HepG2 (cell line): ENCODE data around the gene CHCHD3. TPM values are rescaled to one million over a fixed set of nuclear protein-coding genes. Genes with fewer than 3 reads are reported as not detected.

Source experiments
- ATAC-seq: fragments of 200-7000 bp; cut with Tn5 transposase; 3 replicates; pipeline ENCODE4 v1.9.1; 2020; ENCODE audit warnings: mild to moderate bottlenecking, moderate library complexity
- BruUV-seq: library from RNA; stranded (reverse); fragments of 400-500 nt; replicated peaks from 2 replicates; lab custom pipeline; 2021; lab: Mats Ljungman, UMichigan
- CTCF ChIA-PET: fragments of 300-600 bp; formaldehyde crosslinking; extraction: SDS; loops from one replicate; lab custom pipeline; 2021; ENCODE audit warnings: low total read pairs, inconsistent platforms, low intra/inter-chr PET ratio; lab: Yijun Ruan, JAX
- POLR2A ChIA-PET: fragments of 350-600 bp; sonication (Branson Sonifier 250); formaldehyde crosslinking; loops from one replicate; lab custom pipeline; 2020; ENCODE audit warnings: antibody characterized with exemption, inconsistent platforms; lab: Yijun Ruan, JAX
- DNase-seq: peaks from one replicate; pipeline ENCODE4 v3.0.0-alpha.2; 2015; ENCODE audit warnings: low spot score
- FAIRE-seq: peaks from 3 replicates; lab custom pipeline; 2011; peaks lifted over from hg19 to GRCh38; lab: Jason Lieb, UNC
- H2AFZ ChIP-seq: one replicate; pipeline ENCODE4 v1.6.1; 2011; ENCODE audit warnings: low read length, inconsistent platforms
- H3K27ac ChIP-seq: fragments of 300-600 bp; 3 replicates; pipeline ENCODE4 v1.8.0; 2011; ENCODE audit warnings: mixed run types, mild to moderate bottlenecking, mixed read lengths, low read length, inconsistent platforms; ENCODE audit not compliant: insufficient read depth; ENCODE audit errors: extremely low read length
- H3K27me3 ChIP-seq, 2 experiments: fragments of 200-600 bp in 1 of 2; 2 replicates in 1 of 2; 3 replicates in 1 of 2; pipeline versions ENCODE4 v1.6.0 to v1.8.0; 2011; ENCODE audit warnings: low read length in 2 of 2, mild to moderate bottlenecking in 2 of 2, moderate library complexity in 2 of 2, inconsistent platforms in 1 of 2; ENCODE audit not compliant: insufficient read depth in 2 of 2, control insufficient read depth in 1 of 2
- H3K36me3 ChIP-seq, 2 experiments: fragments of 200-600 bp in 1 of 2; replicated peaks in 1 of 2; 2 replicates in 1 of 2; 3 replicates in 1 of 2; pipeline versions ENCODE4 v1.5.1 to v1.8.0; 2011; ENCODE audit warnings: low read length in 2 of 2, inconsistent platforms in 1 of 2; ENCODE audit not compliant: insufficient read depth in 2 of 2, control insufficient read depth in 1 of 2
- H3K4me1 ChIP-seq: 2 replicates; pipeline ENCODE4 v1.5.1; 2012; ENCODE audit warnings: low read length, inconsistent platforms; ENCODE audit not compliant: insufficient read depth
- H3K4me2 ChIP-seq: 2 replicates; pipeline ENCODE4 v1.6.0; 2011; ENCODE audit warnings: low read depth, low read length, inconsistent platforms
- H3K4me3 ChIP-seq, 3 experiments: fragments of 200-600 bp in 1 of 3; sonication (generic), shearing (Covaris generic) in 1 of 3; replicated peaks in 1 of 3; 2 replicates each; pipeline ENCODE4 v1.5.1; 2011 to 2016; ENCODE audit warnings: low read length in 3 of 3, inconsistent platforms in 2 of 3, low read depth in 2 of 3, mild to moderate bottlenecking in 2 of 3, control low read depth in 1 of 3, mixed read lengths in 1 of 3; ENCODE audit not compliant: insufficient read depth in 1 of 3
- H3K79me2 ChIP-seq: one replicate; pipeline ENCODE4 v1.6.1; 2011; ENCODE audit warnings: low read length, inconsistent platforms; ENCODE audit not compliant: insufficient read depth
- H3K9ac ChIP-seq: 2 replicates; pipeline ENCODE4 v1.6.0; 2011; ENCODE audit warnings: mild to moderate bottlenecking, low read depth, low read length, inconsistent platforms; ENCODE audit not compliant: insufficient read depth
- H3K9me3 ChIP-seq: 2 replicates; pipeline ENCODE4 v1.5.1; 2012; ENCODE audit warnings: mild to moderate bottlenecking, low read length
- H4K20me1 ChIP-seq: 2 replicates; pipeline ENCODE4 v1.6.0; 2011; ENCODE audit warnings: inconsistent platforms, mild to moderate bottlenecking, low read length, moderate library complexity; ENCODE audit not compliant: insufficient read depth
- EHMT2 ChIP-seq: fragments of 200-600 bp; sonication (generic); IDR thresholded peaks from 2 replicates; pipeline ENCODE4 v1.7.0; 2017; ENCODE audit warnings: antibody characterized with exemption, low read depth, low read length, borderline replicate concordance
- GATAD1 ChIP-seq: IDR thresholded peaks from 2 replicates; pipeline ENCODE4 v1.6.1; 2016; ENCODE audit warnings: missing genetic modification reagents, missing compliant biosample characterization
- ISX ChIP-seq: sonication (generic); formaldehyde crosslinking; conservative IDR thresholded peaks from 2 replicates; pipeline ENCODE4 v1.5.0; 2020; ENCODE audit warnings: missing genetic modification reagents
- MTF2 ChIP-seq: sonication (generic); formaldehyde crosslinking; IDR thresholded peaks from 2 replicates; pipeline ENCODE4 v1.5.0; 2020; ENCODE audit warnings: missing genetic modification reagents, borderline replicate concordance
- ZBTB4 ChIP-seq: sonication (generic); formaldehyde crosslinking; IDR thresholded peaks from 2 replicates; pipeline ENCODE4 v1.4.0; 2020; ENCODE audit warnings: missing genetic modification reagents, mild to moderate bottlenecking, borderline replicate concordance
- ZNF362 ChIP-seq: sonication (generic); formaldehyde crosslinking; IDR thresholded peaks from 2 replicates; pipeline ENCODE4 v1.4.0; 2020; ENCODE audit warnings: missing genetic modification reagents, mild to moderate bottlenecking, borderline replicate concordance
- ZNF512 ChIP-seq: sonication (generic); formaldehyde crosslinking; IDR thresholded peaks from 2 replicates; pipeline ENCODE4 v1.4.0; 2020; ENCODE audit warnings: mild to moderate bottlenecking, missing genetic modification reagents
- ZNF747 ChIP-seq: sonication (generic); formaldehyde crosslinking; IDR thresholded peaks from 2 replicates; pipeline ENCODE4 v1.8.1; 2023; ENCODE audit warnings: missing genetic modification reagents, mild to moderate bottlenecking, borderline replicate concordance
- ZNF891 ChIP-seq: sonication (generic); formaldehyde crosslinking; IDR thresholded peaks from 2 replicates; pipeline ENCODE4 v1.5.0; 2020; ENCODE audit warnings: mild to moderate bottlenecking, missing genetic modification reagents
- WGBS: methylation state at CpG from one replicate; pipeline ENCODE4 v1.1.6; 2017; ENCODE audit warnings: low lambda C conversion rate; 5-methylcytosine and 5-hydroxymethylcytosine counted together
- in situ Hi-C: cut with HindIII; loops from 2 replicates; pipeline ENCODE4 v1.10.0; 2017; ENCODE audit warnings: low pct_unique_long_range_greater_than_20kb; ENCODE audit not compliant: extremely low pct_ligation_motif_present
- intact Hi-C: fragments of 100-400 bp; cut with micrococcal nuclease; formaldehyde crosslinking; loops from one replicate; pipeline ENCODE4 v1.10.0; 2022; ENCODE audit not compliant: unreplicated experiment
- polyA plus RNA-seq, 8 experiments: library from polyadenylated mRNA; depleted of rRNA in 3 of 8; stranded (reverse) in 7 of 8; unstranded in 1 of 8; fragments of >200 nt; fragmentation: Illumina TruSeq in 4 of 8; extraction: Trizol in 4 of 8; gene quantifications; 2 replicates each; pipeline versions ENCODE4 v1.2.1 to v1.2.3, GENCODE V29; 2011 to 2016; ENCODE audit warnings: low read depth in 4 of 8, missing spikeins in 1 of 8, mixed read lengths in 1 of 8; ENCODE audit not compliant: insufficient read depth in 1 of 8
- total RNA-seq, 5 experiments: library from RNA; depleted of rRNA; stranded (reverse); fragments of >200 nt; fragmentation: Illumina TruSeq; extraction: Trizol; gene quantifications; 2 replicates each; pipeline ENCODE4 v1.2.3, GENCODE V29; 2016; ENCODE audit warnings: low read depth in 1 of 5
- TF ChIP-seq, protein P1 (sequence below): sonication (generic); formaldehyde crosslinking; IDR thresholded peaks from 2 replicates; pipeline ENCODE4 v1.8.1; 2022; ENCODE audit warnings: mild to moderate bottlenecking, missing genetic modification reagents

The CHCHD3 gene
- total and polyA plus RNA-seq, 2 of the 13 experiments (the other 11 are each of a cell fraction or from before 2014, with no cell fraction given): 32.7 to 86.8 TPM

DNA sequence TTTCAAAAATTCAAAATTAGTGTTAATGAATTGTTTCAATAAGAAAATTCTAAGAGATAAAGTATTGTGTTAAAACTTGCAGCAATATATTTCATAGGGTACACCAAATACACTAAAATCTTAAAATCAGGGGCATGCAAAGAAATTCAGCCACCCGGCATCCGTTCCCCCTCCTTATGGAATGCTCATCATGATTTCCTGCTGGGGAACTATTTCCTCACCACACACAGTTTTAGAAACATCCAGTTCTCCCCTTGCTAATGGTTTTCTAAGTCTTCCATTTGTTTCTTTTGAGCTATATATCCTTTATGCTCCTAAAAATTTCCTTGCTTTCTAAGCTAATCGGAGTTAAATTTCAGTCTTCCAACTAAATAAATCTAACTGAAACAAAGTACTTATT, 60.7 kb downstream of the CHCHD3 start:
- CTCF ChIA-PET: no interaction called here
- BruUV-seq: no TSS peak
- DNase-seq (no peak), FAIRE-seq (no peak)
- Histone ChIP-seq H3K27me3 (no peaks in the 10 kb centered on the region), H3K4me2 (no peak overlapping the region), H3K27ac (no peak overlapping the region), H3K9me3 (no peaks in the 10 kb centered on the region), H3K4me1 (no peaks in the 10 kb centered on the region), H4K20me1 (no peaks in the 10 kb centered on the region)
- 85% methylated on average over 3 of the region's 3 CpGs for WGBS
- no peak for TF ChIP-seq ZBTB4
- TF ChIP-seq, all 625 proteins: peak for 0
- Histone ChIP-seq H3K9ac (no peak overlapping the region), H3K36me3 (peaks cover 0 to 8% of the 10 kb centered on the region in 2 experiments; a peak in 2 of 5 replicates), H3K4me3 (no peak overlapping the region), H3K79me2 (no peaks in the 10 kb centered on the region), H2AFZ (no peak overlapping the region)
- ATAC-seq: no peak
- intact Hi-C loops (no loop called here), in situ Hi-C loops (no loop called here)
- POLR2A ChIA-PET: no interaction called here

GRCh38 chr7:133020496-133020895, 61.4 kb downstream of the CHCHD3 start:
- H3K9me3 ChIP-seq: no peaks in the 10 kb centered on the region
- peaks cover 0 to 8% of the 10 kb centered on the region in 2 experiments; a peak in 2 of 5 replicates for H3K36me3 ChIP-seq
- no peaks in the 10 kb centered on the region for H4K20me1 ChIP-seq
- CTCF ChIA-PET: no interaction called here
- H3K4me1 ChIP-seq: no peaks in the 10 kb centered on the region
- DNase-seq (no peak), FAIRE-seq (no peak), ATAC-seq (no peak)
- 97% methylated on average over 6 of the region's 6 CpGs for WGBS
- in situ Hi-C loops (no loop called here), intact Hi-C loops (no loop called here)
- H3K79me2 ChIP-seq: no peaks in the 10 kb centered on the region
- no peak overlapping the region for H3K4me3 ChIP-seq
- no peak overlapping the region for H3K9ac ChIP-seq
- BruUV-seq: no TSS peak
- no peak overlapping the region for H3K27ac ChIP-seq
- H3K27me3 ChIP-seq: no peaks in the 10 kb centered on the region
- POLR2A ChIA-PET: no interaction called here
- H2AFZ ChIP-seq: no peak overlapping the region
- no peak overlapping the region for H3K4me2 ChIP-seq
- TF ChIP-seq GATAD1 (CRISPR knock-in tag) (no peak), EHMT2 (no peak), ZNF512 (no peak), MTF2 (CRISPR knock-in tag) (no peak), ZNF747 (CRISPR knock-in tag) (no peak), ZNF362 (CRISPR knock-in tag) (no peak), ZNF891 (CRISPR knock-in tag) (no peak), ISX (CRISPR knock-in tag) (no peak)
- TF ChIP-seq, protein P1, sequence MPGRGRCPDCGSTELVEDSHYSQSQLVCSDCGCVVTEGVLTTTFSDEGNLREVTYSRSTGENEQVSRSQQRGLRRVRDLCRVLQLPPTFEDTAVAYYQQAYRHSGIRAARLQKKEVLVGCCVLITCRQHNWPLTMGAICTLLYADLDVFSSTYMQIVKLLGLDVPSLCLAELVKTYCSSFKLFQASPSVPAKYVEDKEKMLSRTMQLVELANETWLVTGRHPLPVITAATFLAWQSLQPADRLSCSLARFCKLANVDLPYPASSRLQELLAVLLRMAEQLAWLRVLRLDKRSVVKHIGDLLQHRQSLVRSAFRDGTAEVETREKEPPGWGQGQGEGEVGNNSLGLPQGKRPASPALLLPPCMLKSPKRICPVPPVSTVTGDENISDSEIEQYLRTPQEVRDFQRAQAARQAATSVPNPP (CRISPR knock-in tag): no peak
